PC-3 (cell line): Measurements from ENCODE around the gene GHRL. TPM values are rescaled to one million over a fixed set of nuclear protein-coding genes. Genes with fewer than 3 reads are reported as not detected.

ENCODE experiments used
- ATAC-seq: fragments of 200-7000 bp; cut with Tn5 transposase; 2 replicates; pipeline ENCODE4 v1.9.1; 2020; ENCODE audit warnings: mild to moderate bottlenecking, moderate library complexity
- BruUV-seq: library from RNA; stranded (reverse); fragments of 400-500 nt; replicated peaks from 2 replicates; lab custom pipeline; 2021; lab: Mats Ljungman, UMichigan
- CTCF ChIA-PET: fragments of 300-600 bp; sonication (Branson Sonifier 250); formaldehyde crosslinking; loops from one replicate; lab custom pipeline; 2022; ENCODE audit warnings: antibody characterized with exemption; lab: Charles Lee
- POLR2A ChIA-PET: fragments of 300-600 bp; sonication (Branson Sonifier 250); formaldehyde crosslinking; loops from one replicate; lab custom pipeline; 2022; ENCODE audit warnings: antibody characterized with exemption; ENCODE audit not compliant: unreplicated experiment; lab: Charles Lee
- DNase-seq: peaks from one replicate; pipeline ENCODE4 v3.0.0-alpha.2; 2015
- H2AFZ ChIP-seq: fragments of 300-600 bp; sonication (generic); 2 replicates; pipeline ENCODE4 v1.6.0; 2016; ENCODE audit warnings: antibody characterized with exemption, low read length
- H3F3A ChIP-seq: fragments of 300-600 bp; sonication (generic); one replicate; pipeline ENCODE4 v1.6.0; 2017; ENCODE audit warnings: antibody characterized with exemption, low read length, control low read depth, mild to moderate bottlenecking; ENCODE audit not compliant: unreplicated experiment
- H3K27ac ChIP-seq: fragments of 300-600 bp; sonication (generic); 2 replicates; pipeline ENCODE4 v1.5.1; 2016; ENCODE audit warnings: mild to moderate bottlenecking, low read length
- H3K27me3 ChIP-seq: fragments of 300-600 bp; sonication (generic); 2 replicates; pipeline ENCODE4 v1.6.1; 2016; ENCODE audit warnings: low read length, mixed read lengths
- H3K36me3 ChIP-seq: fragments of 300-600 bp; sonication (generic); 2 replicates; pipeline ENCODE4 v1.6.1; 2016; ENCODE audit warnings: low read depth, mixed run types, low read length, mixed read lengths
- H3K4me1 ChIP-seq: fragments of 300-600 bp; sonication (generic); 2 replicates; pipeline ENCODE4 v1.5.1; 2016; ENCODE audit warnings: low read length; ENCODE audit not compliant: insufficient read depth
- H3K4me2 ChIP-seq: fragments of 300-600 bp; sonication (generic); 2 replicates; pipeline ENCODE4 v1.6.0; 2016; ENCODE audit warnings: low read length
- H3K4me3 ChIP-seq: fragments of 300-600 bp; sonication (generic); 2 replicates; pipeline ENCODE4 v1.5.1; 2016; ENCODE audit warnings: mild to moderate bottlenecking, low read length, mixed read lengths
- H3K79me2 ChIP-seq: fragments of 300-600 bp; sonication (generic); 2 replicates; pipeline ENCODE4 v1.6.1; 2017; ENCODE audit warnings: low read length, mixed read lengths
- H3K9ac ChIP-seq: fragments of 300-600 bp; sonication (generic); 2 replicates; pipeline ENCODE4 v1.6.0; 2016; ENCODE audit warnings: mild to moderate bottlenecking, low read length
- H3K9me2 ChIP-seq: fragments of 300-600 bp; sonication (generic); replicated peaks from 2 replicates; pipeline ENCODE4 v1.6.1; 2016; ENCODE audit warnings: mixed run types, low read length, mixed read lengths
- H3K9me3 ChIP-seq: fragments of 300-600 bp; sonication (generic); 2 replicates; pipeline ENCODE4 v1.6.1; 2016; ENCODE audit warnings: low read length, mixed read lengths
- H4K20me1 ChIP-seq: fragments of 300-600 bp; sonication (generic); 2 replicates; pipeline ENCODE4 v1.6.1; 2016; ENCODE audit warnings: low read length, mixed read lengths
- EZH2 ChIP-seq: fragments of 300-600 bp; sonication (generic); IDR thresholded peaks from one replicate; pipeline ENCODE4 v1.6.1; 2017; ENCODE audit warnings: antibody characterized with exemption, mild to moderate bottlenecking, low read length; ENCODE audit not compliant: unreplicated experiment
- EZH2phosphoT487 ChIP-seq: fragments of 300-600 bp; sonication (generic); IDR thresholded peaks from 2 replicates; pipeline ENCODE4 v1.6.1; 2018; ENCODE audit warnings: mild to moderate bottlenecking, antibody characterized with exemption, low read length, borderline replicate concordance
- intact Hi-C: fragments of 100-400 bp; cut with micrococcal nuclease; formaldehyde crosslinking; loops from 2 replicates; pipeline ENCODE4 v1.9.0; 2023
- total RNA-seq: library from RNA; depleted of rRNA; stranded (reverse); fragments of >200 nt; gene quantifications from 2 replicates; pipeline ENCODE4 v1.2.3, GENCODE V29; 2014
- TF ChIP-seq, protein P1 (sequence below): fragments of 300-600 bp; sonication (generic); conservative IDR thresholded peaks from 2 replicates; pipeline ENCODE4 v1.5.1; 2017; ENCODE audit warnings: antibody characterized with exemption, low read depth, mild to moderate bottlenecking, low read length

GHRL gene
- total RNA-seq, 1 experiment from 2014 or later, result not detected

DNA sequence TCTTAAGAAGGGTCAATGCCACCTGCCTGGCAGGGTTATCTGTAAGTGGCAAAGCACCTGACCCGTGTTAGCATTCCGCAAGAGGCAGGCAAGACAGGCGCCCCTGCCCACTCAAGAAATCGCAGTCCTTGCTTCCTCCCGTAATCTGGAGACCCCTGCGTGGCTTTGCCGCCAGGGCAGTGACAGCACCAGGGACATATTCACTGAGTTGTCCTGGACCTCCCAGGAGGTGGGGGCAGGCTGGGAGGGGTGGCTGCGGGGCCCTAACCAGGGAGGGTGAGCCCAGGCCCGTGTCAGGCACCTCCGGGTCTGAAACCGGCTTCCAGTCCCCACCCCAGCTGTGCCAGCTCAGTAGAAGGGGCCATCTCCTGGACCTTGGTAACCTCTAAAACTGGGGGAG lies 44.0 kb upstream of the GHRL start:
- TF ChIP-seq, protein P1, sequence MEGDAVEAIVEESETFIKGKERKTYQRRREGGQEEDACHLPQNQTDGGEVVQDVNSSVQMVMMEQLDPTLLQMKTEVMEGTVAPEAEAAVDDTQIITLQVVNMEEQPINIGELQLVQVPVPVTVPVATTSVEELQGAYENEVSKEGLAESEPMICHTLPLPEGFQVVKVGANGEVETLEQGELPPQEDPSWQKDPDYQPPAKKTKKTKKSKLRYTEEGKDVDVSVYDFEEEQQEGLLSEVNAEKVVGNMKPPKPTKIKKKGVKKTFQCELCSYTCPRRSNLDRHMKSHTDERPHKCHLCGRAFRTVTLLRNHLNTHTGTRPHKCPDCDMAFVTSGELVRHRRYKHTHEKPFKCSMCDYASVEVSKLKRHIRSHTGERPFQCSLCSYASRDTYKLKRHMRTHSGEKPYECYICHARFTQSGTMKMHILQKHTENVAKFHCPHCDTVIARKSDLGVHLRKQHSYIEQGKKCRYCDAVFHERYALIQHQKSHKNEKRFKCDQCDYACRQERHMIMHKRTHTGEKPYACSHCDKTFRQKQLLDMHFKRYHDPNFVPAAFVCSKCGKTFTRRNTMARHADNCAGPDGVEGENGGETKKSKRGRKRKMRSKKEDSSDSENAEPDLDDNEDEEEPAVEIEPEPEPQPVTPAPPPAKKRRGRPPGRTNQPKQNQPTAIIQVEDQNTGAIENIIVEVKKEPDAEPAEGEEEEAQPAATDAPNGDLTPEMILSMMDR, result no peak
- no peak for TF ChIP-seq EZH2phosphoT487
- no peak for TF ChIP-seq EZH2
- Histone ChIP-seq H3K9ac (no peak overlapping the region), H4K20me1 (no peaks in the 10 kb centered on the region), H2AFZ (no peak overlapping the region), H3K9me3 (no peaks in the 10 kb centered on the region), H3K79me2 (no peaks in the 10 kb centered on the region), H3K4me1 (no peaks in the 10 kb centered on the region), H3K27ac (no peak overlapping the region), H3K9me2 (no peaks in the 10 kb centered on the region), H3K27me3 (0 out of 2 replicates have a peak, but pooled peaks cover under 1% of the 10 kb centered on the region), H3K36me3 (no peaks in the 10 kb centered on the region), H3F3A (no peaks in the 10 kb centered on the region), H3K4me2 (no peak overlapping the region), H3K4me3 (no peak overlapping the region)
- no peak for ATAC-seq
- BruUV-seq, result no TSS peak
- no peak for DNase-seq
- intact Hi-C loops, result no loop called here
- POLR2A ChIA-PET, result interaction anchor here (0.6 to 0.7 kb wide), 2 partner anchors 16 to 145 kb away, joined by 3 to 4 read pairs; partner anchors contain the start of gene SEC13
- CTCF ChIA-PET, result no interaction called here

DNA sequence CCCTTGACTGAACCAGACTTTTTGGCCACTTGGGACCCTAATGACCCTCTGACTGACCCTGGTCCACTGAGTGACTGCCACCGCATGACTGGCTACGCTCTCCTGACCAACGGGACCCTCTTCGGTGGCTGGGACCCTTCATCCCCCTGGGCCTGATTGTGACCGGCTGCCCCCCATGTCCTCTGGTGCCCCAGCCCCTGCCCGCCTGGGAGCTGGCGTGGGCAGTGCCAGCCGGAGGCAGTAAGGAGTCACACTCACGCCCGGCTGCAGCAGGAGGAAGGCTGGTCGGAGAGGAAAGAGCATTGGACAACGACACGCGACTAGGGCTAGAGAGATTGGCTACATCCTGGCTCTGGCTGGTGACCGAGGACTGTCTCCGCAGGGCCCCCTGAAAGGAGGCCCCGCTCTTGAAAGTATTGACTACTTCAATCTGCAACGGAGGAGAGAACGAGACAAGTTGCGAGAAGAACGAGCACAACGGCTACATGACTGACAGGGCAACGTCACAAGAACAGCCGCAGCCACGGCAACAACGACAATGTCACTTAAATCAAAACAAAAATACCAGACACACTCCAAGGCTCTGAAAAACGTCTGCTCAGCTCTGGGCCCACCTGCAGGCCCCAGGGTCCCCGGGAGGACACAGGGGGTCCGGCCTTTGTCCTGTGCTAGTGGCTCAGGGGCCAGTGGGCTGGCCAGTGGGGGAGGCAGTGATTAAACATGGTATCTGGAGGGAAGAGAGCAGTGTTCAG lies 43.3 kb upstream of the GHRL start:
- ATAC-seq (no peak), DNase-seq (no peak)
- no TSS peak for BruUV-seq
- Histone ChIP-seq H4K20me1 (no peaks in the 10 kb centered on the region), H3K9me3 (no peaks in the 10 kb centered on the region), H3K36me3 (no peaks in the 10 kb centered on the region), H3K9ac (no peak overlapping the region), H3F3A (no peaks in the 10 kb centered on the region), H3K27ac (no peak overlapping the region), H3K9me2 (no peaks in the 10 kb centered on the region), H3K4me3 (no peak overlapping the region), H3K4me2 (no peak overlapping the region), H2AFZ (no peak overlapping the region), H3K27me3 (peaks cover 7% of the 10 kb centered on the region; the same call in 1 of the 2 replicates), H3K79me2 (no peaks in the 10 kb centered on the region), H3K4me1 (no peaks in the 10 kb centered on the region)
- ChIA-PET CTCF (no interaction called here), POLR2A (no interaction called here)
- TF ChIP-seq, protein P1, result no peak
- TF ChIP-seq EZH2, result no peak
- TF ChIP-seq EZH2phosphoT487, result no peak
- intact Hi-C loops, result no loop called here

DNA sequence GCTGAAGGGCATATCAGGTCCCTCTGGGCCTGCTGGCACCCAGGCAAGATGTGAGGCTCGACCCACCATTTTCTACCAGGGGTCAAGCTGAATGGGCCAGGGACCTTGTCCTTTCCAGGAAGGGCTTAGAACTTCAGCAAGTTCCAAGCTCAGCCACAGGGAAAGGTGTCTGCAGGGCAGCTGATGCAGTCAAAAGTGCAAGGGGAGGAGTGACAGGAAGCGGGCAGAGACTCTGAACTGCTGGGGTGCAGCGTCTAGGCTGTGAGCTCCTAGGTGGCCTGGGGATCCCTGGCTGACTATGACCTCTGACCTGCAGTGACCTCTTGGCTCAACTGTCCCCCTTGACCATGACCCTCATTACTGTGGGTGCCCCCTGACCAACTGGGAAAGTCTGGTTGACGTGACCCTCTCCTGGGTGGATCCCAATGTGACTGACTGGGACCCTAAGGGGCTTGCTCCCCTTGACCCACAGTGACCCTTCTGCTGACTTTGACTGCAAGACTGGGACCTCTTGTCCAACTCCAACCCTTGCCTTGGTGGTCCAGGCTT lies 42.5 kb upstream of the GHRL start:
- Histone ChIP-seq H3K27ac (no peak overlapping the region), H3K9me2 (no peaks in the 10 kb centered on the region), H3K9me3 (no peaks in the 10 kb centered on the region), H3K4me2 (no peak overlapping the region), H3F3A (no peaks in the 10 kb centered on the region), H4K20me1 (no peaks in the 10 kb centered on the region), H3K27me3 (peaks cover 15% of the 10 kb centered on the region), H2AFZ (no peak overlapping the region), H3K79me2 (no peaks in the 10 kb centered on the region), H3K4me1 (no peaks in the 10 kb centered on the region), H3K36me3 (no peaks in the 10 kb centered on the region), H3K4me3 (no peak overlapping the region), H3K9ac (no peak overlapping the region)
- ChIA-PET CTCF (no interaction called here), POLR2A (no interaction called here)
- intact Hi-C loops, result no loop called here
- BruUV-seq, result no TSS peak
- no peak for ATAC-seq
- TF ChIP-seq EZH2, result no peak
- no peak for TF ChIP-seq EZH2phosphoT487
- TF ChIP-seq, protein P1, result no peak
- no peak for DNase-seq
